Adrenal gland (tissue), 5 donors: Measurements from ENCODE around the gene NECAB3.

Experiments used
- CTCF ChIP-seq, 6 experiments: fragments of 450-650 bp in 4 of 6; fragments of 200-600 bp in 2 of 6; sonication (generic) in 1 of 6; IDR thresholded peaks; 1 replicate in 5 of 6; 2 replicates in 1 of 6; pipeline versions ENCODE4 v1.5.1 to v1.8.0; 2016 to 2021; ENCODE audit warnings: antibody characterized with exemption in 6 of 6, mild to moderate bottlenecking in 2 of 6, moderate library complexity in 1 of 6
- POLR2A ChIP-seq, 2 donors: fragments of 450-650 bp; IDR thresholded peaks; one replicate each; pipeline ENCODE4 v1.6.1; 2017; ENCODE audit warnings: antibody characterized with exemption in 2 of 2, mild to moderate bottlenecking in 2 of 2, moderate library complexity in 1 of 2
- donor health status: DM: no; HTN: no; CAD: no.

DNA sequence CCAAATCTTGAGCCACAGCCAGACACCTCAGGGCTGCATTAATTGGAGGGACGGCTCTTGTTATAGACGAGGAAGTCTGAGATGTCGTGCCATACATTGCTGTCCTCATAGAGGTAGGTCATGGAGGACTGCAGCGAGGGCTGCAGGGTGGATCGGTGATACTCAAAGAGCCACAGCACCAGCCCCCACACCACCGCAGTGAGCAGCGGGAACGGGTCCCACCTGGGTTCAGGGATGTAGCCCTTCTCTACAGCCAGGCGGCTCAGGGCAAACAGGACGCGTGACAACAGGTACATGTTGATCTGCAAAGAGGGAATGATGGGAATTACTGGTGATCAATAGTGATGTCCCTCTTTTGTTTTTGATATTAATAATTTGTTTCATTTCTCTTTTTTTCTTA lies 33.4 kb upstream of the NECAB3 start:
- TF ChIP-seq CTCF (IDR thresholded peaks at IDR 0.05) (no peak), POLR2A (IDR thresholded peaks at IDR 0.05) (no peak)
